Astrocyte (in vitro differentiated cells and primary cell): ENCODE measurements around the gene AZIN2.

Source experiments
- EZH2 ChIP-seq: IDR thresholded peaks from 2 replicates; pipeline ENCODE4 v1.6.1; 2012; ENCODE audit warnings: mild to moderate bottlenecking, low read length, inconsistent platforms; ENCODE audit not compliant: insufficient read depth
- TF ChIP-seq, protein P1 (sequence below): IDR thresholded peaks from 2 replicates; pipeline ENCODE4 v1.5.1; 2011; ENCODE audit warnings: low read depth, mild to moderate bottlenecking, inconsistent platforms, low read length, moderate library complexity; ENCODE audit not compliant: insufficient read depth

DNA sequence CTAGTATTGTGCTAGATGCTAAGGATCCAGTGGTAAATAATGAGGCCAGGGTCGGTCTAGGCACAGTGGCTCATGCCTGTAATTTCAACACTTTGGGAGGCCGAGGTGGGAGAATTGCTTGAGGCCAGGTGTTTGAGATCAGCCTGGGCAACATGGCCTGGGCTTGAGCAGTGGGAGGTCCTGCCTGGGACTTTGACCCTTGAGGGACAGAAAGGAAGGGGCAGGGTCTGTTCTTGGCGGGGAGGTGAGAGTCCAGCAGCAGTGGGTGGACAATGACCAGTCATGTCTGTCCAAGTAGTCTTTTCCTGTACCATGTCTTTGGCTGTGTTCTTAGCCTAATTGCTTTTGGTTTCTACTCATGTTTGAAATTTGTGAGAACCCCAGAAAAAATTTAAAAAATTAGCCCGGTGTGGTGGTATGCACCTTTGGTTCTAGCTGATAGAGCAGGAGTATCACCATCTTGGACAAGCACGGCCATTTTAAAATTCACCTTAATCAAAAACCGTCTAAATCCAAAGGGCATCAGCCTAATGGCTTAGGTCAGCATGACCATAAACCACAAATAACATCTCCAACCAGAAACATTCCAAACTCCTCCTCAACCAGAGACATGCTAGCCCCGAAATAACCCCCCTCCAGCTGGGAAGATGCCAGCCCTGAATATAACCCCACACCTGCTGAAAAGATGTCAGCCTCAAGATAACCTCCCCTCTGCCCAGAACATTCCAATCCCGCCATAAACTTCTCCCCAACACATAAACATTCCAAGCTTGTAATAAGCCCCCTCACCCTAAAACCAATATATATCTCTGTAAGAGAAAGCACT, 37.5 kb upstream of the AZIN2 start:
- TF ChIP-seq, protein P1, sequence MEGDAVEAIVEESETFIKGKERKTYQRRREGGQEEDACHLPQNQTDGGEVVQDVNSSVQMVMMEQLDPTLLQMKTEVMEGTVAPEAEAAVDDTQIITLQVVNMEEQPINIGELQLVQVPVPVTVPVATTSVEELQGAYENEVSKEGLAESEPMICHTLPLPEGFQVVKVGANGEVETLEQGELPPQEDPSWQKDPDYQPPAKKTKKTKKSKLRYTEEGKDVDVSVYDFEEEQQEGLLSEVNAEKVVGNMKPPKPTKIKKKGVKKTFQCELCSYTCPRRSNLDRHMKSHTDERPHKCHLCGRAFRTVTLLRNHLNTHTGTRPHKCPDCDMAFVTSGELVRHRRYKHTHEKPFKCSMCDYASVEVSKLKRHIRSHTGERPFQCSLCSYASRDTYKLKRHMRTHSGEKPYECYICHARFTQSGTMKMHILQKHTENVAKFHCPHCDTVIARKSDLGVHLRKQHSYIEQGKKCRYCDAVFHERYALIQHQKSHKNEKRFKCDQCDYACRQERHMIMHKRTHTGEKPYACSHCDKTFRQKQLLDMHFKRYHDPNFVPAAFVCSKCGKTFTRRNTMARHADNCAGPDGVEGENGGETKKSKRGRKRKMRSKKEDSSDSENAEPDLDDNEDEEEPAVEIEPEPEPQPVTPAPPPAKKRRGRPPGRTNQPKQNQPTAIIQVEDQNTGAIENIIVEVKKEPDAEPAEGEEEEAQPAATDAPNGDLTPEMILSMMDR, result no peak
- TF ChIP-seq EZH2, result no peak
